Fibroblast of skin of left biceps (primary cell): Measurements from ENCODE around the gene DEPDC5.
"Not testable (repeated sequence)": the region's sequence is repeated elsewhere in the genome, so short reads cannot be mapped to it uniquely, and the experiment has no call there.

Experiments used
- DNase-seq, 2 experiments: peaks; one replicate each; pipeline ENCODE4 v3.0.0-alpha.2; 2013; ENCODE audit warnings: low read depth in 2 of 2

DEPDC5 gene

GRCh38 chr22:31815383-31815814 lies 61.6 kb downstream of the DEPDC5 start:
- DNase-seq, result not testable (repeated sequence)

- DNase-seq, result no peak
These were observed 62.9 kb downstream of the DEPDC5 start for GRCh38 chr22:31816750-31817149.

GRCh38 chr22:31818481-31819392 lies 64.9 kb downstream of the DEPDC5 start:
- no peak for DNase-seq

- no peak for DNase-seq
These were observed 66.8 kb downstream of the DEPDC5 start for GRCh38 chr22:31820655-31821054.

- no peak for DNase-seq
These were observed 67.8 kb downstream of the DEPDC5 start for GRCh38 chr22:31821572-31821971.

GRCh38 chr22:31822523-31822922 lies 68.7 kb downstream of the DEPDC5 start:
- no peak for DNase-seq

GRCh38 chr22:31825513-31825912 lies 71.7 kb downstream of the DEPDC5 start:
- DNase-seq, result no peak

GRCh38 chr22:31826443-31826842 lies 72.6 kb downstream of the DEPDC5 start:
- DNase-seq, result no peak

GRCh38 chr22:31828739-31829138 lies 74.9 kb downstream of the DEPDC5 start:
- DNase-seq, result peak; percentile 17 to 21

GRCh38 chr22:31829505-31829904 lies 75.7 kb downstream of the DEPDC5 start:
- DNase-seq, result peak; percentile 76 to 80

GRCh38 chr22:31830721-31831070 lies 76.9 kb downstream of the DEPDC5 start:
- no peak for DNase-seq

GRCh38 chr22:31833930-31834329 lies 80.1 kb downstream of the DEPDC5 start:
- no peak for DNase-seq

GRCh38 chr22:31836010-31836409 lies 82.2 kb downstream of the DEPDC5 start:
- DNase-seq, result no peak

GRCh38 chr22:31838917-31839316 lies 85.1 kb downstream of the DEPDC5 start:
- no peak for DNase-seq

GRCh38 chr22:31839986-31840385 lies 86.2 kb downstream of the DEPDC5 start:
- DNase-seq, result no peak

GRCh38 chr22:31840585-31840984 lies 86.8 kb downstream of the DEPDC5 start:
- DNase-seq, result no peak

GRCh38 chr22:31841078-31841827 lies 87.4 kb downstream of the DEPDC5 start:
- DNase-seq, result no peak

- DNase-seq, result no peak
These were observed 89.7 kb downstream of the DEPDC5 start for GRCh38 chr22:31843526-31843925.

GRCh38 chr22:31844941-31845340 lies 91.1 kb downstream of the DEPDC5 start:
- DNase-seq, result no peak

- DNase-seq, result no peak
These were observed 92.6 kb downstream of the DEPDC5 start for GRCh38 chr22:31846161-31847115.

- no peak for DNase-seq
These were observed 94.6 kb downstream of the DEPDC5 start for GRCh38 chr22:31848411-31848810.

GRCh38 chr22:31850135-31850534 lies 96.3 kb downstream of the DEPDC5 start:
- no peak for DNase-seq
